Breast epithelium (tissue), 4 donors: Measurements from ENCODE around the gene CFAP43. TPM values are rescaled to one million over a fixed set of nuclear protein-coding genes. Genes with fewer than 3 reads are reported as not detected.

Experiments used
- DNase-seq, 2 donors: peaks; one replicate each; pipeline ENCODE4 v3.0.0-alpha.2; 2019; ENCODE audit warnings: low spot score in 2 of 2
- H3K27ac ChIP-seq, 2 donors: fragments of 200-600 bp; sonication (generic) in 1 of 2; one replicate each; pipeline ENCODE4 v1.5.1; 2016 to 2019; ENCODE audit warnings: mild to moderate bottlenecking in 1 of 2
- H3K27me3 ChIP-seq, 2 donors: fragments of 200-600 bp; sonication (generic) in 1 of 2; one replicate each; pipeline versions ENCODE4 v1.5.1 to v1.6.0; 2017 to 2019; ENCODE audit warnings: control low read depth in 1 of 2, mild to moderate bottlenecking in 1 of 2
- H3K36me3 ChIP-seq: fragments of 200-600 bp; one replicate; pipeline ENCODE4 v1.5.1; 2019
- H3K4me1 ChIP-seq, 2 donors: fragments of 200-600 bp; sonication (generic); one replicate each; pipeline ENCODE4 v1.5.1; 2016 to 2019; ENCODE audit warnings: control low read depth in 1 of 2
- H3K4me3 ChIP-seq, 3 donors: fragments of 200-600 bp; sonication (generic); 1 replicate in 2 of 3; 2 replicates in 1 of 3; pipeline ENCODE4 v1.5.1; 2016 to 2019; ENCODE audit warnings: mild to moderate bottlenecking in 3 of 3, moderate library complexity in 2 of 3
- H3K9me3 ChIP-seq, 2 donors: fragments of 200-600 bp; sonication (generic) in 1 of 2; one replicate each; pipeline ENCODE4 v1.5.1; 2016 to 2019; ENCODE audit warnings: control low read depth in 1 of 2
- POLR2A ChIP-seq: fragments of 450-650 bp; IDR thresholded peaks from one replicate; pipeline ENCODE4 v1.6.1; 2016; ENCODE audit warnings: antibody characterized with exemption, mild to moderate bottlenecking, moderate library complexity
- POLR2AphosphoS5 ChIP-seq, 3 donors: sonication (generic); formaldehyde crosslinking; IDR thresholded peaks; one replicate each; pipeline ENCODE4 v1.6.1; 2017; ENCODE audit warnings: antibody characterized with exemption in 3 of 3
- intact Hi-C: fragments of 100-400 bp; cut with DNase I; formaldehyde crosslinking; loops from one replicate; pipeline ENCODE4 v1.15.1; 2023; ENCODE audit warnings: low total_unique reads
- total RNA-seq, 3 donors: library from RNA; depleted of rRNA; stranded (reverse); fragments of >200 nt; gene quantifications; one replicate each; pipeline ENCODE4 v1.1.0, GENCODE V29; 2016
- TF ChIP-seq, protein P1 (sequence below), 3 donors: fragments of 450-650 bp; IDR thresholded peaks; one replicate each; pipeline ENCODE4 v1.5.1; 2016 to 2017; ENCODE audit warnings: antibody characterized with exemption in 3 of 3, mild to moderate bottlenecking in 3 of 3, moderate library complexity in 3 of 3

The CFAP43 gene
- total RNA-seq, 3 donors from 2014 or later = 0.32 to 8.5 (median 3.9) TPM

DNA sequence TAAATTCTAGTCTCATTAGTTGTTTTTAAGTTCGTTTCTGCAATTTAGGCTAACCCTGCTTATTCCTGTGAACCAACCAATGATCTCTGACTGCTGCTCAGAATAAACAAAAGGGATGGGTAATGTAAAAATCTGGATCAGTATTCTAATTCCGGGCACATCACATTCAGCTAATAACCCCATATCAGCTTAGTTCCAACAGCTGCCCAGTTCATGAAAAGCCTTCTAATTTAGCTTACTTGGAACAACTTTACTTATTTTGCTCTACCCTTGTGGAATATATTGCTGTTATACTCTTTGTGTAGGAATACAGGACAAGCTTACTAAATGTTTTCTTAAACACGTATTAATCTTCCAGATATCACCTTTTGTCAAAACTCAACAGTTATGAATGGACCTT lies 3.6 kb upstream of the CFAP43 start:
- no peak overlapping the region for H3K27ac ChIP-seq
- intact Hi-C loops = no loop called here
- DNase-seq = no peak
- no peak overlapping the region for H3K4me3 ChIP-seq
- H3K9me3 ChIP-seq = no peaks in the 10 kb centered on the region
- H3K4me1 ChIP-seq = no peaks in the 10 kb centered on the region
- no peaks in the 10 kb centered on the region for H3K27me3 ChIP-seq
- no peaks in the 10 kb centered on the region for H3K36me3 ChIP-seq
- TF ChIP-seq, protein P1, sequence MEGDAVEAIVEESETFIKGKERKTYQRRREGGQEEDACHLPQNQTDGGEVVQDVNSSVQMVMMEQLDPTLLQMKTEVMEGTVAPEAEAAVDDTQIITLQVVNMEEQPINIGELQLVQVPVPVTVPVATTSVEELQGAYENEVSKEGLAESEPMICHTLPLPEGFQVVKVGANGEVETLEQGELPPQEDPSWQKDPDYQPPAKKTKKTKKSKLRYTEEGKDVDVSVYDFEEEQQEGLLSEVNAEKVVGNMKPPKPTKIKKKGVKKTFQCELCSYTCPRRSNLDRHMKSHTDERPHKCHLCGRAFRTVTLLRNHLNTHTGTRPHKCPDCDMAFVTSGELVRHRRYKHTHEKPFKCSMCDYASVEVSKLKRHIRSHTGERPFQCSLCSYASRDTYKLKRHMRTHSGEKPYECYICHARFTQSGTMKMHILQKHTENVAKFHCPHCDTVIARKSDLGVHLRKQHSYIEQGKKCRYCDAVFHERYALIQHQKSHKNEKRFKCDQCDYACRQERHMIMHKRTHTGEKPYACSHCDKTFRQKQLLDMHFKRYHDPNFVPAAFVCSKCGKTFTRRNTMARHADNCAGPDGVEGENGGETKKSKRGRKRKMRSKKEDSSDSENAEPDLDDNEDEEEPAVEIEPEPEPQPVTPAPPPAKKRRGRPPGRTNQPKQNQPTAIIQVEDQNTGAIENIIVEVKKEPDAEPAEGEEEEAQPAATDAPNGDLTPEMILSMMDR (IDR thresholded peaks at IDR 0.05) = no peak
- TF ChIP-seq POLR2AphosphoS5 (IDR thresholded peaks at IDR 0.05) = no peak

DNA sequence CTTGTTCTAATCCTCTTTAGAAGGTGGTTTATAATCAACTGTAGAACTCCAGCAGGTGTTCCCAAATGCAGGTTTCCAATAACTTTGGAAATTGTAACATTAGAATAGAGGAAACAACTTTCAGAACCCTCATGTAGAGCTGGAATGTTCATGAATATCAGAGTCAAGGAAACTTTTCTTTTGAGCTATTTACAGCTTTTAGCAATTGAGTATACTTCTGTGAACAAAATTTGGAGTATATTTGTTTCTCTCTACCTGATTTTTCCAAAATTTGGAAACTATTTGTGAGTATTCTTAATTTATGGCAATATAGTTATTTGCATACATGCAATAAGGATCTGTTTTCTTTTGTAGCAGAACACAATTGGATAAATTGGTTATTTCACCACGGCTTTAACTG lies 2.8 kb upstream of the CFAP43 start:
- DNase-seq = no peak
- Histone ChIP-seq H3K4me1 (no peaks in the 10 kb centered on the region), H3K9me3 (no peaks in the 10 kb centered on the region), H3K27me3 (no peaks in the 10 kb centered on the region), H3K36me3 (no peaks in the 10 kb centered on the region), H3K4me3 (no peak overlapping the region), H3K27ac (no peak overlapping the region)
- intact Hi-C loops = no loop called here
- TF ChIP-seq POLR2A = no peak
- TF ChIP-seq, protein P1 (IDR thresholded peaks at IDR 0.05) = no peak
- no peak for TF ChIP-seq POLR2AphosphoS5 (IDR thresholded peaks at IDR 0.05)

DNA sequence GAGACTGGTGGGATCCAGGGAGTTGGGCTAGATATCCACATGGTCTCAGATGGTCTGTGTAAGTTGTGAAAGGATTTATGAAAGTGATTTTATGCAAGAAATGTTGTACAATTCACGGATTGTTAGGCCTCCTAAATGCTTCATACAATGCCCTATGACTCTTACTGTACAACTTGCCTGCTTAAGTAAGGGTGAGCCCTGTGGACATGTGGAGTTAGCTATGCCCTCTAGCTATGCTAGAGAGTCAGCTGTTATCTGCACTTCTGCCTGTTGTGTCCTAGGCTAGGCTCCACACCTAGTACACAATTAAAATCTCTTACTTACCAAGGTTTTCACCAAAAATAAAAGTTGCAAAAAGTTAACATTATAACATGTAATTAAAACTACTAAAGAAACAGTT lies 1.7 kb upstream of the CFAP43 start:
- DNase-seq = no peak
- Histone ChIP-seq H3K27ac (no peak overlapping the region), H3K36me3 (no peaks in the 10 kb centered on the region), H3K4me1 (no peaks in the 10 kb centered on the region), H3K27me3 (no peaks in the 10 kb centered on the region), H3K4me3 (no peak overlapping the region), H3K9me3 (no peaks in the 10 kb centered on the region)
- TF ChIP-seq, protein P1 (IDR thresholded peaks at IDR 0.05) = no peak
- TF ChIP-seq POLR2A (no peak), POLR2AphosphoS5 (IDR thresholded peaks at IDR 0.05) (no peak)
- intact Hi-C loops = no loop called here

DNA sequence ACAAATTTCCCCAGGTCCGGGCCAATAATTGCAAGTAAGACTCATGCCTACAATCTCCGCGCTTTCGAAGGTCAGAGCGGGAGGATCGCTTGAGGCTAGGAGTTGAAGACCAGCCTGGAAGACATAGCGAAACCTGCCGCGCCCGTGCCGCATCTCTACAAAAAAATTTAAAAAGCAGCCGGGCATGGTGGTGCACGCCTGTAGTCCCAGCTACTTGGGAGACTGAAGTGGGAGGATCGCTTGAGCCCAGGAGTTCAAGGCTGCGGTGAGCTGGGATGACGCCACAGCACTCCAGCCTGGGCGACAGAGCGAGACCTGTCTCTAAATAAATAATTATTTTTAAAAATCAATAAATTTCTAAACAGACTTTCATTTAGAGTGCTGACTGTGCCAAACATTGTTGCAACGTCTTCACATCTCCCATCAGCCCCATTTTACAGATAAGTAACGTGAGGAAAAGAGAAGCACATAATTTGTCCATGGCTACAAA lies 494 bp upstream of the CFAP43 start:
- Histone ChIP-seq H3K4me3 (peak overlapping the region; percentile 76 to 92 (median 92)), H3K27me3 (no peaks in the 10 kb centered on the region), H3K9me3 (no peaks in the 10 kb centered on the region), H3K4me1 (no peaks in the 10 kb centered on the region), H3K27ac (peak overlapping the region; percentile 90), H3K36me3 (no peaks in the 10 kb centered on the region)
- intact Hi-C loops = no loop called here
- TF ChIP-seq POLR2A (no peak), POLR2AphosphoS5 (IDR thresholded peaks at IDR 0.05) (no peak)
- TF ChIP-seq, protein P1 (IDR thresholded peaks at IDR 0.05) = no peak
- DNase-seq = no peak

DNA sequence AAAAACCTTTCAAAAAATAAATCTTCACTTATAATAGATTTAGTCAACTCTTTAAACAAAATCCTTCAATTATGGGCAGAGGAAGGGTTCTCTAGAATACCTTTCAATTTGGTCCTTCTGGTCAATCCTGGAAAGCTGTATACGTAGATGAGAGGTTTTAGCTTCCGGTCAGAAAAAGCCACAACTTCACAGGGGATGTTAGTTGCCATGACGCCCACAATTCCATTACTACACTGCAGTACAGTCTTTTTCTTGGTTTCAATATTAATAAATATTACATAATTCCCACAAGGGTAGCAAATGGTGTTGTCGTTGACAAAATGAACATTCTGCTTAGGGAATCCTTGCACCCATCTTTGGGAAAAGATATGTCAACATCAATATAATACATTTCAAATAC lies 1.7 kb downstream of the CFAP43 start:
- Histone ChIP-seq H3K36me3 (no peaks in the 10 kb centered on the region), H3K27ac (no peak overlapping the region), H3K4me1 (no peaks in the 10 kb centered on the region), H3K9me3 (no peaks in the 10 kb centered on the region), H3K27me3 (no peaks in the 10 kb centered on the region), H3K4me3 (no peak overlapping the region)
- intact Hi-C loops = no loop called here
- TF ChIP-seq POLR2AphosphoS5 (IDR thresholded peaks at IDR 0.05) (no peak), POLR2A (no peak)
- TF ChIP-seq, protein P1 (IDR thresholded peaks at IDR 0.05) = no peak
- no peak for DNase-seq
